ENCODE measurements around the gene EEF1B2.
"Not testable (repeated sequence)": the region's sequence is repeated elsewhere in the genome, so short reads cannot be mapped to it uniquely, and the experiment has no call there.

EEF1B2 gene

DNA sequence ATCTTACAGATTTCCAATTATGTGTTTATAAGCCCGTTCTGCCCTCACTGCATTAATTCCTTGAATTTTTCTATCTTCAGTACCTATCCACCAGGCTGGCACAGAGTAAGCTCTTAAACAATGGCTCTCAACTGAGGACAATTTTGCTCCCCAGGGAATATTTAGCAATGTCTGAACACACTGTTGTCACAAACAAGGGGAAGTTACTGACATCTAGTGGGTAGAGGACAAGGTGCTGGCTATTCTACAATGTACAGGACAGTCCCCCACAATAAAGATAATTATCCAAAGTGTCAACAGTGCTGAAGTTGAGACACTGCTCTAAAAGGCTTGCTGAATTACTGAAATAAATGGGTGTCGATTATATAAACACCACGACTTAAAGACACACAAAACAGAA lies 5.5 kb upstream of the EEF1B2 start:
- no peak for DNase-seq (ENCODE audit: low read depth)
- TF ChIP-seq, protein P1, sequence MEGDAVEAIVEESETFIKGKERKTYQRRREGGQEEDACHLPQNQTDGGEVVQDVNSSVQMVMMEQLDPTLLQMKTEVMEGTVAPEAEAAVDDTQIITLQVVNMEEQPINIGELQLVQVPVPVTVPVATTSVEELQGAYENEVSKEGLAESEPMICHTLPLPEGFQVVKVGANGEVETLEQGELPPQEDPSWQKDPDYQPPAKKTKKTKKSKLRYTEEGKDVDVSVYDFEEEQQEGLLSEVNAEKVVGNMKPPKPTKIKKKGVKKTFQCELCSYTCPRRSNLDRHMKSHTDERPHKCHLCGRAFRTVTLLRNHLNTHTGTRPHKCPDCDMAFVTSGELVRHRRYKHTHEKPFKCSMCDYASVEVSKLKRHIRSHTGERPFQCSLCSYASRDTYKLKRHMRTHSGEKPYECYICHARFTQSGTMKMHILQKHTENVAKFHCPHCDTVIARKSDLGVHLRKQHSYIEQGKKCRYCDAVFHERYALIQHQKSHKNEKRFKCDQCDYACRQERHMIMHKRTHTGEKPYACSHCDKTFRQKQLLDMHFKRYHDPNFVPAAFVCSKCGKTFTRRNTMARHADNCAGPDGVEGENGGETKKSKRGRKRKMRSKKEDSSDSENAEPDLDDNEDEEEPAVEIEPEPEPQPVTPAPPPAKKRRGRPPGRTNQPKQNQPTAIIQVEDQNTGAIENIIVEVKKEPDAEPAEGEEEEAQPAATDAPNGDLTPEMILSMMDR (IDR thresholded peaks at IDR 0.05; ENCODE audit: low read depth, low read length, missing control alignments): peak; percentile 21
- no peak overlapping the region for H3K4me3 ChIP-seq (ENCODE audit: low read depth, low read length)

DNA sequence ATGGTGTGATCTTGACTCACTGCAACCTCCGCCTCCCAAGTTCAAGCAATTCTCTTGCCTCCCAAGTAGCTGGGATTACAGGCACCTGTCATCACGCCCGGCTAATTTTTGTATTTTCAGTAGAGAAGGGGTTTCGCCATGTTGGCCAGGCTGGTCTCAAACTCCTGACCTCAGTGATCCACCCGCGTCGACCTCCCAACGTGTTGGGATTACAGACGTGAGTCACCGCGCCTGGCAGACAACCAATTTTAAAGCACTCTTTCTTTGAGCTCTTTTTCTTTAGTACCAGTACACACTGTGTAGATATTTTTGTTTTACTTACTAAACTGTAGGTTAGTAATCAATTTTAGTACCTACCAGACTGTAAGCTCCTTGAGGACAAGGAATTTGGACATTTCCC lies 2.7 kb upstream of the EEF1B2 start:
- DNase-seq (ENCODE audit: low read depth); H3K4me3 ChIP-seq (ENCODE audit: low read depth, low read length): not testable (repeated sequence)

DNA sequence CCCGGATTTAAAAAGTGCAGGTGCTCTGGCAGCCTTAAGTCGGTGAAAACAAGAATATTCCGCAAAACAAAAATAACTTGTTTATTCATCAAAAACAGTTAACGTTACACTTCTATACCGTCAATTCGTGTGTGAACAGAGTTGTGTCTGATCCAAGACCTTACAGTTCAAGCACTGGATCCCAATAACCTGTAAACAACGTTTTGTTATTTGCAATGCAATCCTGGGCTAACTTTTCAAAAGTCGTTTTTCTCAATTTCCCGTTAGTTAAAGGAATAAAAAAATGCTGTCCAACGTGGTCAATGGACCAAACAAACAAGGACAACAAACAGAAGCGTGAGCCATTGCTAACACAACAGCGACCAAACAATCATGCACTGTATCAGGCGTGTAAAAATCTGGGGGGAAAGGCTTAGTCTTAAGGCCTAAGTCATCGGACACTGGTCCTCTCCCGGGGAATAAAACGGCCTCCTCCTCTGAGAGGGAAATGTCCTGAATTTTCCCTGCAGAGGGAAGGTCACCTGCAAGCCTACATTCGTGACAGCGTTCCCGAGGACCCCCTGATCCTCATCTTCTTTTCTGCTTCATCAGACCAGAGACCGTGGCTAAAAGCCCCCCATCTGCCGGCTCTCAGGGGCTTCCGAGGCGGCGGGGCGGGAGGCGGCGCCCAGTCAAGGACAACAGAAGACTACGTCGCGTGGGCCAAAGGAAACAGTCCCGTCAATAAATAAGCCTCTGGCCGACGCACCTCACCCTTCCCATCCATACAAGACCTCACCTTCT lies 941 bp upstream of the EEF1B2 start:
- TF ChIP-seq, protein P1 (IDR thresholded peaks at IDR 0.05; ENCODE audit: low read depth, low read length, missing control alignments): no peak
- no peak for DNase-seq (ENCODE audit: low read depth)
- peak overlapping the region; percentile 100 for H3K4me3 ChIP-seq (ENCODE audit: low read depth, low read length)

DNA sequence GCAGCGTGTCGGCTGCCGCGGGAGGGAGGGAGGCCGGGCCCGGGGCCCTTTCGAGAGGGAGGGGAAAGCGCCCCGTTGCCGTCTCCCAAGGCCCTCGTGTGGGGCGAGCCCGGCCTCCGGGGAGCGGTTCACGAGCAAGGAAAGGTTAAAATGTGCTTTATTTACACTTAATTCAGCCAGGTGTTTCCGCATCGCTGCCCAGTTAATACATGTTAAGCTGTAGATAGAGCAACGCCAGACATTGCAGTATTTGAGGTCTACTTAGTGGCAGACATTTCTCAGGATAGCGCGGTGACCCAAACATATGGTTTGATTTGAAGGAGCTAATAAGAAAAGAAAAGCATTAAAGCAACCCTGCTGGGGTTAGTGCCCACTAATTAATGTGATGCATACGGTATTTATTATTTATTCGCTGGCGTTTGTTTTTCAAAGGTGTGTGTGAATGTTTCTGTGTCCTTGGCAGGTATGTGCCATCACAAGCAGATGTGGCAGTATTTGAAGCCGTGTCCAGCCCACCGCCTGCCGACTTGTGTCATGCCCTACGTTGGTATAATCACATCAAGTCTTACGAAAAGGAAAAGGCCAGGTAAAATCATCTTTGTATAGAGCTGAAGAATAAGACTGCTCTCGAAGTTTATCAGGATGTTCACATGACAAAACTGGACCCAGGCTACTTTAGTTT lies 571 bp downstream of the EEF1B2 start:
- TF ChIP-seq, protein P1 (IDR thresholded peaks at IDR 0.05; ENCODE audit: low read depth, low read length, missing control alignments): no peak
- peak overlapping the region; percentile 100 for H3K4me3 ChIP-seq (ENCODE audit: low read depth, low read length)
- no peak for DNase-seq (ENCODE audit: low read depth)

DNA sequence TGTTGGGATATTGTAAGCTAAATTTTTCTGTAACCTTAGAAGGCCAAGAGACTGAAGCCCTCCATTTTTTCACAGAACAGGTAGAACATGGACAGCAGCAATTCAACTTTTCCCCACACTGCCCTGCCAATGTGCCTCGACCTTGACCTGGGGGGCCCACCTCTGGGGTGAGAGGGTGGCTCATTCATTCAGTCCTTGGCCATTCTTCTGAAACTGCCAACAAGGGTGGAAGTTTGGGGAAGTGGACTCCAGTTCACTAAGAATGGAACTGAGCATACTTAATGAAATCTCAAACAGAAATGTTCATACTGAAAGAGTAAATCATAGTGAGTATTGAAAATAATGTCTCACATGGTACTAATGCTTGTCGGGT lies 1.1 kb downstream of the EEF1B2 start:
- TF ChIP-seq, protein P1 (IDR thresholded peaks at IDR 0.05; ENCODE audit: low read depth, low read length, missing control alignments): no peak
- no peak for DNase-seq (ENCODE audit: low read depth)
- peak overlapping the region; percentile 100 for H3K4me3 ChIP-seq (ENCODE audit: low read depth, low read length)

DNA sequence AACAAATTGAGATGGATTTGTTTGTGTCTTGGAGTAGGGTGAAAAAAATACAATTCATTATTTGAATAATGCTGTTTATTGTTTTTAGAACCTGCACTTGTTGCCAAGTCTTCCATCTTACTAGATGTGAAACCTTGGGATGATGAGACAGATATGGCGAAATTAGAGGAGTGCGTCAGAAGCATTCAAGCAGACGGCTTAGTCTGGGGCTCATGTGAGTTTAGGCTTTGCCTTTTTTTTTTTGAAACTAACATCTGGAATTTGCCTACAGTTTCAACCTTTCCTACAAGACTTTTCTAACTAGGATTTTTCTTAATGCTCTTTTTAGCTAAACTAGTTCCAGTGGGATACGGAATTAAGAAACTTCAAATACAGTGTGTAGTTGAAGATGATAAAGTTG lies 2.7 kb downstream of the EEF1B2 start:
- not testable (repeated sequence) for DNase-seq (ENCODE audit: low read depth); H3K4me3 ChIP-seq (ENCODE audit: low read depth, low read length)

DNA sequence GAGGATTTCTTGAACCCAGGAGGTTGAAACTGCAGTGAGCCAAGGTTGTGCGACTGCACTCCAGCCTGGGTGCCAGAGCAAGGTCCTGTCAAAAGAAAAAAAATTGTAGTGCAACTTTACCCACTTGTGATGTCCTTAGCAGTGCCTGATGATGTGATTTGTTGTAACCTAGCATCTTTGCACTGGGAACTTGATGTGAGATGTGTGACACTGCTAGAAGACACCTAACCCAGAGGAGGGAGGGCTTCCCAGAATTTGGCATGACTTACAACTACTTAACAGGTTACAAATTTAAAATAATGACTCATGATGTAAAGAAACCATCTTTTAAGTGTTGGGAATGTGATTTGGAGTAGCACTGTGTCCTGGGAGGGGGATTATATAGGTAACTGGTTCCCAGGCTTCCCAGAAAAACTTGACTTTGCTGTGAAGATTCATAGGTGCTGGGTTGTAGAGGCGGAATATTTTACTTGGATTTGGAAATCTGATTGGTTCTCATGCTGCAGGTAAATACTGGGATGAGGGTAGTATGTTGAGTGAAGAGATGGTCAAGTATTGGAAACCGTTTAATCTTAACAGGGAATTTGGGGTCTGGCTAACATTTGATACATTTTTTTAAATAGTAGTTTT lies 3.7 kb downstream of the EEF1B2 start:
- H3K4me3 ChIP-seq (ENCODE audit: low read depth, low read length): no peak overlapping the region
- TF ChIP-seq, protein P1 (IDR thresholded peaks at IDR 0.05; ENCODE audit: low read depth, low read length, missing control alignments): no peak
- no peak for DNase-seq (ENCODE audit: low read depth)

All from GM12864 (cell line).